ENCODE results near the gene VEGFA. TPM values are rescaled to one million over a fixed set of nuclear protein-coding genes. Genes with fewer than 3 reads are reported as not detected.

The VEGFA gene
- total RNA-seq, 2 donors from 2014 or later, result 127 to 335 TPM

GRCh38 chr6:43728586-43728985 lies 41.4 kb upstream of the VEGFA start:
- Histone ChIP-seq H3K9me3 (no peaks in the 10 kb centered on the region), H3K36me3 (no peaks in the 10 kb centered on the region), H3K4me3 (no peak overlapping the region), H3K27ac (peak overlapping the region in 1 of 2 donors; percentile 84), H3K4me1 (replicated peaks) (peaks cover 16% of the 10 kb centered on the region), H3K27me3 (replicated peaks; ENCODE audit: insufficient read depth) (no peaks in the 10 kb centered on the region)
- 59% methylated on average over 2 of the region's 2 CpGs for WGBS
- TF ChIP-seq, protein P1, sequence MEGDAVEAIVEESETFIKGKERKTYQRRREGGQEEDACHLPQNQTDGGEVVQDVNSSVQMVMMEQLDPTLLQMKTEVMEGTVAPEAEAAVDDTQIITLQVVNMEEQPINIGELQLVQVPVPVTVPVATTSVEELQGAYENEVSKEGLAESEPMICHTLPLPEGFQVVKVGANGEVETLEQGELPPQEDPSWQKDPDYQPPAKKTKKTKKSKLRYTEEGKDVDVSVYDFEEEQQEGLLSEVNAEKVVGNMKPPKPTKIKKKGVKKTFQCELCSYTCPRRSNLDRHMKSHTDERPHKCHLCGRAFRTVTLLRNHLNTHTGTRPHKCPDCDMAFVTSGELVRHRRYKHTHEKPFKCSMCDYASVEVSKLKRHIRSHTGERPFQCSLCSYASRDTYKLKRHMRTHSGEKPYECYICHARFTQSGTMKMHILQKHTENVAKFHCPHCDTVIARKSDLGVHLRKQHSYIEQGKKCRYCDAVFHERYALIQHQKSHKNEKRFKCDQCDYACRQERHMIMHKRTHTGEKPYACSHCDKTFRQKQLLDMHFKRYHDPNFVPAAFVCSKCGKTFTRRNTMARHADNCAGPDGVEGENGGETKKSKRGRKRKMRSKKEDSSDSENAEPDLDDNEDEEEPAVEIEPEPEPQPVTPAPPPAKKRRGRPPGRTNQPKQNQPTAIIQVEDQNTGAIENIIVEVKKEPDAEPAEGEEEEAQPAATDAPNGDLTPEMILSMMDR (IDR thresholded peaks at IDR 0.05), result no peak
- TF ChIP-seq POLR2A (IDR thresholded peaks at IDR 0.05) (no peak), POLR2AphosphoS5 (IDR thresholded peaks at IDR 0.05) (no peak)
- DNase-seq (ENCODE audit: low spot score), result no peak
- intact Hi-C loops (cut with DNase I), result no loop called here

DNA sequence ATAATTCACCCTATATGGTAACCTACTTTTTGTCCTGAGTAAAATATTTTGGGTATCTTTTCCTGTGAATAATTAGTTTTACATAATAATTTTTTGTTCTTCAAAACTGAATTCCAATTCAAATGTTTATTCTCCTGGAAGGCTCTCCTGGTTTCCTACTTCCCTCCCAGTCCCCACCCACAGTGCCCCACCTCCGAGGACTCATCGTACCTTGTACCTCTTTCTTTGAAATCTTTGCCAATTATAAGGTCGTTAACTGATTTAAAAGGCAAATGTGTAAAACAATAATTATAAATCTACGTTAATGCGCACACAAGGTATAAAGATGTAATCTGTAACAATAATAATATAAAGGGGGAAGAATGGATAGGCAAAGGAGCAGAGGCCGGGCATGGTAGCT lies 40.5 kb upstream of the VEGFA start:
- H3K4me1 ChIP-seq (replicated peaks), result peaks cover 13% of the 10 kb centered on the region
- DNase-seq (ENCODE audit: low spot score), result no peak
- H3K36me3 ChIP-seq, result no peaks in the 10 kb centered on the region
- H3K27me3 ChIP-seq (replicated peaks; ENCODE audit: insufficient read depth), result no peaks in the 10 kb centered on the region
- peak overlapping the region in 1 of 2 donors; percentile 84 for H3K27ac ChIP-seq
- TF ChIP-seq POLR2AphosphoS5 (IDR thresholded peaks at IDR 0.05), result peak; percentile 60
- TF ChIP-seq, protein P1 (IDR thresholded peaks at IDR 0.05), result no peak
- intact Hi-C loops (cut with DNase I), result no loop called here
- no peak overlapping the region for H3K4me3 ChIP-seq
- WGBS, result 57% methylated on average over 6 of the region's 6 CpGs
- H3K9me3 ChIP-seq, result no peaks in the 10 kb centered on the region

DNA sequence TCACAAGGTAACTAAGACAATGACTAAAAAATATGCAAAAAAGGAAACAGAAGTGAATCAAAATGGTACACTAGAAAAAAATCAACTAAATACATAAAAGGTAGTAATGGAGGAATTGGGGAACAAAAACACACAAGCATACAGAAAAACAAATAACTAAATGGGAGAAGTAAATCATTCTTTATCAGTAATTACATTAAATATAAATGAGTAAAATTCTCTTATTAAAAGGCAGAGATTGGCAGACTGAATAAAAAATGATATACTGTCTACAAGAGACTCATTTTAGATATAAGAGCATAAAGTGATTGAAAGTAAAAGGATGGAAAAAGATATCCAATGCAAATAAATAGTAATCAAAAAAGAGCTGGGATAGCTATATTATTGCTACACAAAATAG lies 39.4 kb upstream of the VEGFA start:
- intact Hi-C loops (cut with DNase I), result no loop called here
- Histone ChIP-seq H3K4me3 (no peak overlapping the region), H3K9me3 (no peaks in the 10 kb centered on the region), H3K27ac (no peak overlapping the region), H3K4me1 (replicated peaks) (peaks cover 4% of the 10 kb centered on the region), H3K27me3 (replicated peaks; ENCODE audit: insufficient read depth) (no peaks in the 10 kb centered on the region), H3K36me3 (no peaks in the 10 kb centered on the region)
- no peak for DNase-seq (ENCODE audit: low spot score)
- TF ChIP-seq, protein P1 (IDR thresholded peaks at IDR 0.05), result no peak
- TF ChIP-seq POLR2A (IDR thresholded peaks at IDR 0.05) (no peak), POLR2AphosphoS5 (IDR thresholded peaks at IDR 0.05) (no peak)

DNA sequence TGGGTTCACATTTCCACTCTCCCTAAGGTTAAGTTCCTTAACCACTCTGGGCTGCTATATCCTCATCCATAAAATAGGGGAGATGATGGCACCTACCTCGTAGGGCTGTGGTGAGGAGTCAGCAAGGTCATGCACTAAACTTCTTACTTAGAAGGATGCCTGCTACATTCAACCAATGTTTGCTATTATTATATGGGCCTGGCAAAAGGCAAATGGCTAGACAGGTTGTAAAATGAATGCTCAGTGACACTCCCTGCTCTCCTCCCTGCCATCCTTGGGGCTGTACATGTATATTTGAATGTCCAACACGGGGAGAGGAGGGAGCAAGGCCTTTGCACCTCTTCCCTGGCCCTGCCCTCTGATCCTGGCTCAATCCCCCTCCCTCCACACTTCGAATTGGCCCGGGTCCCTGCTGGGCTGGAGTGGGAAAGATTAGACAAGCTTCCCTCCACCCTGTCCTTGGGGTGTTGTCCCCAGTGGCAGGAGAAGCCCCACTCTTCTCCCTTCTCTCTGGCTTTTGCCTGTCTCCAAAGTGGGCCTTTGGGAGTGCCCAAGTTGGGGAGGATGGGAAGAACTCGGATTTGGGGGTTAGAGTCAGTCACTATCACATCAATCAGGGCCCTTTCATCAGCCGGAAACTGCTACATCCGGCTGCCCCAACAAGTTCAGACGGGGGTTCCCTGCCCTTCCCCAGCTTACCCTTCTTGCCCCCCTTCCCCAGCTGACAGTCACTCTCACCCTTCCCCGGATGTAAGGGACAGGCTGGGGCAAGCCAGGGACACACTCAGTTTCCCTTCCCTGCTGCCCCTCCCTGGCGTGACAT lies 36.3 kb upstream of the VEGFA start:
- intact Hi-C loops (cut with DNase I), result no loop called here
- peaks cover 4% of the 10 kb centered on the region for H3K4me1 ChIP-seq (replicated peaks)
- H3K4me3 ChIP-seq, result no peak overlapping the region
- H3K27ac ChIP-seq, result peak overlapping the region; percentile 8 to 74
- H3K36me3 ChIP-seq, result no peaks in the 10 kb centered on the region
- TF ChIP-seq POLR2AphosphoS5 (IDR thresholded peaks at IDR 0.05) (no peak), POLR2A (IDR thresholded peaks at IDR 0.05) (no peak)
- TF ChIP-seq, protein P1 (IDR thresholded peaks at IDR 0.05), result no peak
- DNase-seq (ENCODE audit: low spot score), result no peak
- 39% methylated on average over 10 of the region's 10 CpGs for WGBS
- no peaks in the 10 kb centered on the region for H3K27me3 ChIP-seq (replicated peaks; ENCODE audit: insufficient read depth)
- no peaks in the 10 kb centered on the region for H3K9me3 ChIP-seq

DNA sequence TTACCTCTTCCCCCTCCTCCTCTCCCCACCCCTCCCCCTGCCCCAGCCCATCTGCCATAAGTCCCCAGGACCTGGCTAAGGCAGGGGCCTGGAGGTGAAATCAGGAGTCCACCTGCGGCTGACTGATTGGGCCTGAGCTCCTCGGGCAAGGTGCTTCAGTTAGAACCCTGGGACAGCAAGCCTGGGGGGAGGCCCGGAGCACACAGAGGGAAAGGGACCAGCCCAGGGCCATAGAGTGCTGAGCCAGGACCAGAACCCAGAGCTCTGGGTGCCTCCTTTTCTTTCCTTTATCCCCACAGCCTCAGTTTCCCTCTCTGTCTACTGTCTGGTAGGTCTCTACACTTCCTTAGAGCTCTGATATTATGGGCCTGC lies 35.7 kb upstream of the VEGFA start:
- Histone ChIP-seq H3K9me3 (no peaks in the 10 kb centered on the region), H3K27ac (peak overlapping the region in 1 of 2 donors; percentile 74), H3K27me3 (replicated peaks; ENCODE audit: insufficient read depth) (no peaks in the 10 kb centered on the region), H3K4me3 (no peak overlapping the region), H3K36me3 (no peaks in the 10 kb centered on the region), H3K4me1 (replicated peaks) (peaks cover 1% of the 10 kb centered on the region)
- intact Hi-C loops (cut with DNase I), result no loop called here
- 76% methylated on average over 3 of the region's 3 CpGs for WGBS
- TF ChIP-seq POLR2AphosphoS5 (IDR thresholded peaks at IDR 0.05) (no peak), POLR2A (IDR thresholded peaks at IDR 0.05) (no peak)
- TF ChIP-seq, protein P1 (IDR thresholded peaks at IDR 0.05), result no peak
- no peak for DNase-seq (ENCODE audit: low spot score)
